DMS 273 (cell line): ENCODE data around the gene TIGD2.
"Not testable (repeated sequence)": the region's sequence is repeated elsewhere in the genome, so short reads cannot be mapped to it uniquely, and the experiment has no call there.

Experiments
- DNase-seq: peaks from one replicate; lab custom pipeline; 2025; ENCODE audit not compliant: unreplicated experiment; lab: John Stamatoyannopoulos, UW

Gene TIGD2

DNA sequence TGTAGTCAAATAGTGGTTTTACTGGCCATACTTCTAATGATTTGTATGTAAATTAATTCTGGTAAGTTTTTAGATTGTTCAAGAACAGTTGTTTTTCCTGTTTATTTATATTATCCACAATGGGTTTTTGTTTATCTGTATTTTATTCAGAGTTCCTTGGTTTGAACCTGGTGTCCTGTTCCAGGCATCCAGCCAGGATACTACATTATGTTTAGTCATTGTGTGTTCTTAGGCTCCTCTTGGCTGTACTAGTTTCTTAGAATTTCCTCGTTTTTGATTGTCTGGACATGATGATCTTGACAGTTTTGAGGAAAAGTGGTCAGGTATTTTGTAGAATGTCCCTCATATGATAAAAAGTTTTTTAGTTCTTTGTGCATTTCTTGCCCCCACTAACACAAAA, 7.8 kb downstream of the TIGD2 start:
- DNase-seq: no peak

DNA sequence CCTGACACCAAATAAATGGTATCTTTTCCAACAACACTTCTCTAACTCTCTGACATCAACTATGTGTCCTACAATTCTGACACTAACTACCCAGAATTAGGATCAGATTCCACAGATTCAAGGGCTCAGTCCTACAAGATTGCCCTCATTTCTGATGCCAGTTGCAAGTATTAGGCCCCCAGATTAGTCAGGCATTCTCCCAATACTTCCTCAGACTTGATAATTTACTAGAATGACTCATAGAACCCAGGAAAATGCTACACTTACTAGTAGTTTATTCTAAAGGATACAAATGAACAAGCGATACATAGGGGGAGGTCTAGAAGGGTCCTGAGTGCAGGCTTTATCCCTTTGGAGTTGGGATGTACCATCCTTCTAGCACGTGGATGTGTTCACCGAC, 8.5 kb downstream of the TIGD2 start:
- no peak for DNase-seq

DNA sequence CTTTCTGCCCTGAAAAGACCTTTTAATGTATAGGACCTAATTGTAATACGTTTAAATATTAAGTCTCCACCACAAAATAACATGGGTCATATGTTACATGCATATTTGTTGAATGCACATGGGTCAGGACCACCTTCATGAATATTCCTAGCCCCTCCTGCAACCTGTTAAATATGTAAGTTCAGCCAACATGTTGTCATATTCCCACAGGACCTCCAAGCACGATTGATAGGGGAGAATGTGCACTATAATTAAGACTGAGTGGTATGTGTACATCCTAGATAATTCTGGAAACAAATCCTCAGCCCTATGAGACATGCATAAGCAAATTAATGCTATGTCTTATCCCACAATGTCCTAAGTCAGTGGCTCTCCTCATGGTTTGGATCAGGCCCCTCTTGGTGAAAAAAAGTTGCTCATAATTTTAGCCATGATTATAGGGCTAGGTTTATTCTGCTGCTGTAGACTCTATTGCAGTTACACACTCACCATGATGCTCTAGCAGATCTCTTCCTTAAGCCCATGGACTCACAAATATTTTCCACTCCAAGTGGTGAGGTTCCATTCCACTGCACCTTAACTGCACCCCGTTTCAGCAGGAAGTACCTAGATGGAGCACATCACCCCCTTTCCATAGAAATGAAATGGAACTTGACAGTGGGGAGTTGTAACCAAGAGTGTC, 10.2 kb downstream of the TIGD2 start:
- peak; percentile 9 for DNase-seq

DNA sequence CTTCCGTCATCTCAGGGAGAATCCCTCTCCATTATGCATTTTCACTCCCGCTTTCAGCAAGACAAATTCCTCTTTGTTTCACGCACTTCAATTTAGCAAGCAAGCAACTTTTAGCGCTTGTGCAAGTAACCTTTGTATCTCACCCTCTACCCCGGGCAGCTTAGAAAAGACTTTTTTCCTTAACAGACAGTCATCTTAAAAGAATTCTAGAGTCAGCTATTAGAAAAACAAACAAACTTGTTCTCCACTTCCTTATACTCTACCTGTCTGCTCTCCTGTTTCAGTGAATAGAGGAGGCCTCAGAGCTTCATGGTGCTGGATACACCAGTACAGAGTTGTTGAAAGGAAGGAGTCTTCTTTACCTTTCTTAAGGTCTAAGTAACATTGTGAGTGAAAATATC, 12.1 kb downstream of the TIGD2 start:
- no peak for DNase-seq

DNA sequence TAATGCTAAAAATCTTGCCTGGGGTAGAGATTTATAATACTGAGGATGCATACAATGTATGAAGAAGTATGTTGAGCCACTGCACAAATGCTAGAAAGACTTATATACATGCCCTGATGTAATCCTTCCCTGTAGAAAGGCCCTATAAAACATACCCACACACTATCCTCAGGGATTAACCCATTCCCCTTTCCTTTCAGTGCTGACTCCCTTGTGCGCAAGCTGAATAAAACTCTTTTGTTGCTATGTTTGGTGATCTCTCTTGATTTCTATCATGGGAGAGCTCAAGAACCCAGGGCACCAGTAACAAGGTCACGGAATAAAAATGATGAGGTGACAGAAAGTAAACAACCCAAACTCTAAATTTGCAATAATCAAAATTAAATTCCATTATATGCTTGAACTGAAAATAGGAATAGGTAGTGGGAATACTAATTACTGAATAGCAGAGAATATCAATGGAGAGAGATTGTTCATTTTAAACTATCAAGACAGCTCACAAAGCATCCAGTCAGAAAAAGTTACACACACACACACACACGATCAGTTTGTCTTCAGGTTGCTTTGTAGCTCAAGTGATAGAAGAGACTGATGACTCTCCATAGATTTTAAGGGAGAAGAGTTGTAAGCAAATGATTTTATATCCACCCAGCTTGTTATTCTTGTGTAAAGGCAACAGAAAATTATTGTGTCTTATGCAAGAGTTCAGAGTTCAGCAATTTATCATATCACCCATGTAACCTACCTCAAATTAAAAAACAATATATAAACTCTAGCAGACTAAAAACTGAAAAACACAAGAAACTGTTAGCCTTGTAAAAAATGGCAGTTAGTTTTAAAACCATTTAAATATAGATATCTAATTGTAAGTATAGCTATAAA, 14.8 kb downstream of the TIGD2 start:
- DNase-seq: no peak

DNA sequence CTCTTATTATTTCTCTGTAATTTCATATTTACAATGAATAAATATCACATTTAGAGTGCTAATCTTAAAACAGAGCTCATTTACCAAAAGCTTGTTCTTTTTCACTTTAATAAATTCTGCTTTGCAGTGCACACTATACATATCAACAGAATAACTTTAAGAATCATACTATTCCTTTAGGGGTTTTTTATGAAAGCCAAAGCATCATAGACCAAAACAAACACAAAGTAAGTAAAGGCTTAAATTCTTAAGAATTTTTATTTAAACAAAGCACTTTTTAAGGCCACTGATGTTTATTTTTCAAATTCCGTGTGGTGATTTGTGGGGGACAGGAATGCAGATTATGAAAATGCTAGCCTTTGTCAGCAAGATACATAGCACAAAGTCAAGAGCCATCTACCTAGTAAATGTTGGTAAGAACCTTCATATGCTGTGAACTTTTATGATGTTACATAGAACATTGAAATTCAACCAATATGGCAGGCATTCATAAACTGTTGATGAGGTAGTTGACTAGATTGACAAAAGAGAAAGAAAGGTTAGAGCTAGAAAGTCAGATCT, 17.8 kb downstream of the TIGD2 start:
- DNase-seq: no peak

DNA sequence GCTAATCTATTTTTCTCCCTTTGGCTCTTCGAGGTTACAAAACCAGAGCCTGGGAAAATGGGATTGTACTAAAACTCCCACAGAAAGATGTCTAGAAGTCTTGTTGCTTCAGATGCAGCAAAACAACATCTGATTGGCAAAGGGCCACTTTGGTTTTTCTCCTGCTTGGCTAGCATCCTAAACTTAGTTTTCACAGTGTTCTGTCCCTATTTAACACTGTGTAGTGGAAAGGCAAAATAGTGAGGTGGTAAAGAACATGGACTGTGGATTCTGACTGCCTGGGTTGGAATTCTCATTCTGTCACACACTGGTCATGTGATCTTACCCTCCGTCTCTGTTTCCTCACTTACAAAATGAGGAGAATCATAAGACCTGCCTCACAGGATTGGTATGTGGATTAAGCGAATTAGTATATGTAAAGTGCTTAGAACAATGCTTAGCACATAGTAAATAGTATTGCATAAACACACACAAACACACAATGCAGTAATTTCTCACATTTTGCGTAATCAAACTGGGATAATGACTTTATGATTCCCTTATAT, 23.5 kb downstream of the TIGD2 start:
- peak; percentile 44 for DNase-seq

DNA sequence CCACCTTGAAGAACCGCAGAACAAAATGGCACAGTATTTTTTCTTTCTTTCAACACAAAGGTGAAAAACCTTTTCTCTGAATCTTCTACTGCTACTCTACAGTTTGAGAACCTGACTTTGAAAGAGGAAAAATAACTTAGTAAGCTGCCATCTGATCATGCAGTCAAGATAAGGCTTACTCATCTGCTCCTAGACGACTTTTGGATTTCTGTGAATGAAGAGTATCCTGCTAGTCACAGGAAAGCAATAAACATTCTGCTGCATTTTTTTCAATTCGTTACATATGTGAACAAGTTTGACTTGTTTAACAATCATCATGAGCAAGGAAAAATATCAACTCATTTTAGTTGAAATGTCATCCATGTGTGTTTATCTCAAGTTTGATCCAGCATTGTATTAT, 25.2 kb downstream of the TIGD2 start:
- DNase-seq: no peak

DNA sequence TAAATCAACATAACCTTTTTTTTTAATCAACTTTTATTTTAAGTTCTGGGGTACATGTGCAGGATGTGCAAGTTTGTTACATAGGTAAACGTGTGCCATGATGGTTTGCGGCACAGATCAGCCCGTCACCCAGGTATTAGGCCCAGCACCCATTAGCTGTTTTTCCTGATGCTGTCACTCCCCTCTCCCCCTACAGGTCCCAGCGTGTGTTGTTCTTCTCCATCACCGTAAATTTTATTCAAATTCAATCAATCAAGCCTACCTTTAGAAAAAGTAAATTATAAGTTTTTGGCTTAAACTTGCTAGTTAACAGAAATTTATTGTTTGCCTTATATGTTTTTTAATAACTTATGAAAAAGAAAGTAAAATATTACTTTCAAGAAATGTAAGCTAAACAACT, 25.9 kb downstream of the TIGD2 start:
- DNase-seq: no peak

DNA sequence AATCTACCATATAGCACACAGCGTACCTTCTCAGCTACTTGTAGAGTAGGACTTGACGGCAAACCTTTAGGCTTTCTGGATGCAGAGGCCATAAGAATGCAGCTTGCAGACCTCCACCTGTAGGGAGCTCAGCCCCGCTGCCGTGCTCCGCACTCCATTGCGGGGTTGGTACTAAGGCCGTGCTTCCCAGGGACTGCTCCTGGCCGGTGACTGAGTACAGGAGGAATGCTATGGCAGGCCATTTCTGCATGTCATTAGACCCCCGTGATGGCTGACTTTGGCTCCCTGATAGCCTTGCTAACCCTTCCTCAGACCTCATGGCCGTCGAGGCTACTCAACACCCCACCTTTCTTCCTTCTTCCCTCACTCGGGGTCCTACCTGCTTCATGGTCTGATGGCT, 26.4 kb downstream of the TIGD2 start:
- no peak for DNase-seq

DNA sequence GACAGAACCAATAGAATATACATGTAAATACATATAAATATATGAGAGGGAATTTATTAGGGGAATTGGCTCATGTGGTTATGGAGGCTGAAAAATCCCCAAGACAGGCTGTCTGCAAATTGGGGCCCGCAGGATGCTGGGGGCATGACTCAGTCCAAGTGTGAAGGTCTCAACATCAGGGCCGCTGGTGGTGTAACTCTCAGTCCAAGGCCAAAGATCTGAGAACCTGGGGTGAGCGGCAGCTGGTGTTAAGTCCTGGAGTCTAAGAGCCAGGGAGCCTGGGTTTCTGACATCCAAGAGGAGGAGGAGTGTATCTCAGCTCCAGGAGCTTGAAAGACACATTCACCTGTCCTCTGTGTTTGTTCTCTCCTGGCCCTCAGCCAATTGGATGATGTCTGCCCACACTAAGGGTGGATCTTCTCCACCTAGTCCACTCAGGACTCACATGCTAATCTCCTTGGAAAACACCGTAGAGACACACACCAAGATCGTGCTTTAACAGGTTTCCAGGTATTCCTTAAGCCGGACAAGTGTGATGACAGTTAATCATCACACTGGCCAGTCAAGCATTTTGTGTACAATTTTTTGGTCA, 28.9 kb downstream of the TIGD2 start:
- peak; percentile 48 for DNase-seq

DNA sequence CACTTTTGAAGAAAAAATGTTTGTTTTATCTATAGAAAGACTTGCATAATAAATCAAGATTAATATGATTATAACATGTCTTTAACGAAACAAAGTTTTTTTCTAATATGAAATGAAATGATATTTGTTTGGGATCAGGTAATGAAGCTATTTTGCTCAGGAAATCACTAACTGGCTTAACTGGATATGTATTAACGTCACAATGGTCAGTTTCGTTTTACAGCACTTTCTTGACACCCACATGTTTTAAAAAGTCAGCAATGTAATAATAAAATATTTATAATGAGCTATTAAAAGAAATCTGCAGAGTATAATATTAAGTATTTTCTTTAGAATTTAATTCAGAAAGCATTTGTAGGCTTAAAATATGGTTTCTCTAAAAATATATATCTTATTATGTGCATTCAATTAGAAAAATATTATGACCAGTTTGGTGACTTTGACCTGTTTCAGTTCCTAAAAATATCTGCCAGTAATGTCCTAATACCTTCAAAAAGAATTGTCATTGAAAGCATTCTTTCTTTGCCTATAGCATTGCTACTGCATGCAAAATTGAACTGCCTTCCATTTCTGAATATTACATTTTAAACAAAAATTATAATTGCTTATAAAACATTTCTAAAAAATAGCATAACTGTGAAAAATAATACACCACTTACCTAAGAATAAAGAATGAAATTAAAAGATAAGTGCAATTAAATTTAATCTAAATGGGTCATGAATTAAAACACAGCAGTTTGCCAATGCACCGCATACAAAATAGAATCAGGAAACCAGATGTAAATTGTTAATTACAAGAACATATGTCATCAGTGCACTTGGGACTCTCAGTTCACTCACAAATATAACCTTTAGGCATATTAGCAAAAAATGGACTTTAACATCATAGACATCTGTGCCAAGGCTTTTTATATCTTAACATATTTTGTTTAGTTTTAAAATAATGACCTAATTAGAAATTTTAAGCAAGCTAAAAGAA, 31.6 kb downstream of the TIGD2 start:
- peak; percentile 33 for DNase-seq

DNA sequence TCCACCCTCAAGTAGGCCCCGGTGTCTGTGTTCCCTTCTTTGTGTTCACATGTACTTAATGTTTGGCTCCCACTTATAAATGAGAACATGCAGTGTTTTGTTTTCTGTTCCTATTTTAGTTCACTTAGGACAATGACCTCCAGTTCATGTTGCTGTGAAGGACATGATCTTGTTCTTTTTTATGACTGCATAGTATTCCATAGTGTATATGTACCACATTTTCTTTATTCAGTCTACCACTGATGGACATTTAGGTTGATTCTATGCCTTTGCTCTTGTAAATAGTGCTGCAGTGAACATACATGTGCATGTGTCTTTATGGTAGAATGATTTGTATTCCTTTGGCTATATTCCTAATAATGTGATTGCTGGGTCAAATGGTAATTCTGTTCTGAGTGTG, 33.3 kb downstream of the TIGD2 start:
- DNase-seq: not testable (repeated sequence)

DNA sequence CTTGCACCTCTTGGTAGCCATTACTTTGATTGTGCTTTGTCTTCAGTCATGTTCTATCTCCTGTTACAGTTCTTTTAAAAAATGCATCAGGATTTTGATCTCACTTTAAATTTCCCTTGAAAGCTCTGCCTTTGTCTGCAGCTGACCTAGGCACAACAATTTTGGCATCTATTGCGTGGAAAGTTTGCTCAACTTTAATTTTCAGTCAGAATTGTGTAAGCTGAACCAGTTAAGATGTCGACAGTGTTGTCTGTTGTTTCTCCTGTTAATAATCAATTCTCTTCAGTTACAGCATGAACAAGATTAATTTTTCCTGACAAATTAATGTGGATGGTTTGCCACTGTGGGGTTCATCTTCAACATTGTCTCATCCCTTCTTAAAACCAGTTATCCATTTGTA, 34.9 kb downstream of the TIGD2 start:
- DNase-seq: no peak

DNA sequence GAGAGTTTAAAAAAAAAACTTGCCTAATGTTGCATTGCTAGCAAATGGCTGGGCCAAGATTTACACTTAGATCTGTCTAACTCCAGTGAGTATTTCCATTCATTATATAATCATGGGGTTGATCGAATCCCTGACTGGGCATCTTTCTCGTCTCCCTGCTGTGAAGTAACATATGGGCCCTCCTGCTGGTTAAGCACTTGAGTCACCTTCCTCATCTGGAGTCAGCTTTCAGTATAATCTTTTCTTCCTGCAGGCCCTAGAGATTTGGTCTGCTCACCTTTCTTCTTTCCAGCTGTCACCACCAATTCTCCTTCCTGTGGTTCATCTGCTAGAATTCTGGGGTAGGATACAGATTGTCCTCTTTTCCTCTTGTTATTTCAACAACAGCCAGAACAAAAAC, 41.6 kb downstream of the TIGD2 start:
- DNase-seq: peak; percentile 96

DNA sequence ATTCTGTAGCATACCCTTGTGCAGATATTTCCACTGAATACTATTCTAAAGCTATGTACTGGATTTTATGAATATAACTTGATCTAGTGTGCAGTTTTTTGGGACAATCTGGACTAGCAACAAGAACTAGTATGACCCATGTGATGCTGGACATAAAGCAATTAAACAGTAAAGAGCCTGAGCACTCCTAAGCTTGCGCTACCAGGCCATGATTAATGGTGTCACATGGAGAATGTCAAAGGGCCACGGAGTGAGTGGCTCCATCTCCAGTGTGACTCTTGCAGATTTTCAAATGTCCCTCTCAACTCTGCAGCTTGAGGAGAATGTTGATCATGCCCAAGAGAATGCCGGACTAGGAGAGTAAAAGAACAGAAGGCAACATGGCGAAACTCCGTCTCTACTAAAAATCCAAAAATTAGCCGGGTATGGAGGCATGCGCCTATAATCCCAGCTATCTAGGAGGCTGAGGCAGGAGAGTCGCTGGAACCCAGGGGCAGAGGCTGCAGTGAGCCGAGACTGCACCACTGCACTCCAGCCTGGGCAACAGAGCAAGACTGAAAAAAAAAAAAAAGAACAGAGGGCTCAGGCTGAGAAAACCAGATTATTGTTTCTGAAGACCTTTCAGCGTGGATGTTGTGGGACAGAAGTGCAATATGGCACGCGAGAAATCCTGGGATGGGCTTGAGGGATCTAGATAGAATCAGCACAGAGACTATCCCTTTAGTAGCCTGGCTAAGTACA, 45.0 kb downstream of the TIGD2 start:
- no peak for DNase-seq

DNA sequence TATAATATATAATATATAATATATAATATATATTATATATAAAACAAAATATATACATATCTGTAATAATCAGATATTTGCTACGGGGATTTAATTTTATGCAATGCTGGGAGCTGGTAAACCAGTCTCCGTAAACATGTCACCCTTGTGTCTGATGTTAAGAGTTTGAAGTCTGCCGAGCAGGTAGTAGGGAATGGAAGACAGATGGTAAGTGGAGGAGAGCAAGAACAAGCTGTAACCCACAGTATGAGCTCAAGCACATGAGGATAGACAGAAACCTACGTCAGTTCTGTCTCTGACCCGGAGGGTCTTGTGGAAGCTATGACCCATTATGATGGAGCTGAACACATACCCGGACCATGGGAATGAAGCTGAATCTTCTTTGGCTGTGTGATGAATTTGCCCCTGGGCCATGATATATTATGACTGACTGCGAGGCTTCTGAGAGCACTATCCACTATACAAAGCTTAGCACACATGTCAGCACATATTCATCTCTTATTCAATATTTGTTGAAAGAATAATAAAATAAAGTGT, 46.2 kb downstream of the TIGD2 start:
- peak; percentile 35 for DNase-seq

DNA sequence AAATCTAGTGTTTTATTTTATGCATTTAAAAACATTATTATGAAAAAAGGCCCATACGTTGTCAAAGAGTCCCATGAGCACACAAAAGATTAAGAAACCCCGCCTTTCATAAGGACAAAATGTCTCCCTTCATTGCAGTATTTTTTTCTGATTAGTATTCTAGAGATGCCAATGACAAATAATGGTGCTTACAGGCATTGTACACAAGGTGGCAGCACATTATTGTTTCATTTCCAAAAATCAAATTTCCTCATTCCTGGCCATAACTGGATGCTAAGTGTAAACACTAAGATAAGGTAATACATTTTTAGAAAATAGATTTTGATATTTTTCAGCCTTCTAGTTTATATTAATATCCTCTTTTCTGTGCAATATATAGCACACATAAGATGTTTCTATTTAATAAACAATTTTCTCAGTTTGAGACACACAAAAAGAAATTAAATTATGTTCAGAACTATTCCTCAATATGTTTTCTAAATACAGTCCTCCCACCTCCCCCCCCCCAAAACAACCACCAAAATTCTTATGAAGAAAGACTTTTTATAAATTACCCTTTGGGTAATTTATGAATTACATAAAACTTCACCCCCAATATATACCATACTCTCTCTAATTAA, 47.7 kb downstream of the TIGD2 start:
- peak; percentile 73 for DNase-seq

DNA sequence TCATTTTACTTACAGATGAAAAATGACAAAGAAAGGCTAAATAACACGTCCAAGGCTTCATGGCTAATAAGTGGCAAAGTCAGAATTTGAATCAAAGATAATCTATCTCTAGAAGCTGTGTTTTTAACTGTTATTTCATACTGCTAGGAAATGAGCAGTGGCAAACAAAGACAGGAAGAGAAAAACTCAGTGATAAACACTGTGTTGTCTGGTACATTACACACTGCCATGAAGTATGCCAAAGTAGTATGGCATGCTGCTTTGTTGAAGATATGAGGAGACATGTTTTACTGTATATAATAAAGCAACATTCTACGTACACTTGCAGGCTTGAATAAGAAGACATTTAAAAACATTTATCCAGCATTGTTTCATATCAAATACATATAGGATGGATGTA, 49.5 kb downstream of the TIGD2 start:
- no peak for DNase-seq
